GM12878 (cell line): ENCODE results near the gene ROBO4. TPM values are rescaled to one million over a fixed set of nuclear protein-coding genes. Genes with fewer than 3 reads are reported as not detected.

Experiments used
- ATAC-seq: fragments of 200-7000 bp; cut with Tn5 transposase; 3 replicates; pipeline ENCODE4 v1.9.1; 2020; ENCODE audit warnings: mild to moderate bottlenecking, moderate library complexity
- BruUV-seq: library from RNA; stranded (reverse); fragments of 400-500 nt; replicated peaks from 2 replicates; lab custom pipeline; 2021; lab: Mats Ljungman, UMichigan
- CTCF ChIA-PET: fragments of 300-600 bp; sonication (Branson Sonifier 250); formaldehyde crosslinking; extraction: SDS; loops from one replicate; lab custom pipeline; 2021; ENCODE audit warnings: inconsistent platforms; lab: Yijun Ruan, JAX
- POLR2A ChIA-PET: fragments of 350-600 bp; formaldehyde crosslinking; extraction: SDS; loops from one replicate; lab custom pipeline; 2021; ENCODE audit warnings: inconsistent platforms; lab: Charles Lee
- RAD21 ChIA-PET: fragments of 300-600 bp; sonication (Branson Sonifier 250); formaldehyde crosslinking; loops from one replicate; lab custom pipeline; 2023; ENCODE audit warnings: antibody characterized with exemption; ENCODE audit not compliant: unreplicated experiment; lab: Charles Lee
- SMC1A ChIA-PET: fragments of 300-600 bp; sonication (Branson Sonifier 250); formaldehyde crosslinking; loops from one replicate; lab custom pipeline; 2023; ENCODE audit not compliant: unreplicated experiment, uncharacterized antibody; lab: Charles Lee
- DNase-seq: peaks from one replicate; pipeline ENCODE4 v3.0.0-alpha.2; 2011; ENCODE audit warnings: low read depth, low spot score
- FAIRE-seq: peaks from 3 replicates; lab custom pipeline; 2011; peaks lifted over from hg19 to GRCh38; lab: Jason Lieb, UNC
- H2AFZ ChIP-seq: 2 replicates; pipeline ENCODE4 v1.6.0; 2011; ENCODE audit warnings: low read depth, low read length, control low read depth; ENCODE audit not compliant: control insufficient read depth
- H3K27ac ChIP-seq: 2 replicates; pipeline ENCODE4 v1.5.1; 2011; ENCODE audit warnings: control low read depth; ENCODE audit not compliant: control insufficient read depth, insufficient read depth
- H3K27me3 ChIP-seq, 2 experiments: replicated peaks in 1 of 2; 2 replicates each; pipeline versions ENCODE4 v1.6.0 to v1.6.1; 2011; ENCODE audit warnings: low read length in 1 of 2; ENCODE audit not compliant: control insufficient read depth in 2 of 2, insufficient read depth in 2 of 2
- H3K36me3 ChIP-seq, 2 experiments: 2 replicates each; pipeline ENCODE4 v1.5.1; 2011; ENCODE audit warnings: low read length in 1 of 2; ENCODE audit not compliant: control insufficient read depth in 2 of 2, insufficient read depth in 2 of 2
- H3K4me1 ChIP-seq: 2 replicates; pipeline ENCODE4 v1.6.1; 2011; ENCODE audit warnings: mild to moderate bottlenecking, low read length, moderate library complexity, mixed read lengths; ENCODE audit not compliant: control insufficient read depth, insufficient read depth
- H3K4me2 ChIP-seq: 2 replicates; pipeline ENCODE4 v1.6.0; 2011; ENCODE audit warnings: control low read depth; ENCODE audit not compliant: control insufficient read depth, insufficient read depth
- H3K4me3 ChIP-seq: fragments of 200-600 bp; sonication (generic); 2 replicates; pipeline ENCODE4 v1.5.1; 2016
- H3K79me2 ChIP-seq: 2 replicates; pipeline ENCODE4 v1.6.0; 2011; ENCODE audit warnings: low read length; ENCODE audit not compliant: control insufficient read depth, insufficient read depth
- H3K9ac ChIP-seq: 2 replicates; pipeline ENCODE4 v1.8.0; 2011; ENCODE audit warnings: low read length, control low read depth, mixed read lengths; ENCODE audit not compliant: control insufficient read depth, insufficient read depth
- H3K9me3 ChIP-seq: replicated peaks from 3 replicates; pipeline ENCODE4 v1.5.1; 2011; ENCODE audit warnings: mild to moderate bottlenecking, low read length; ENCODE audit not compliant: control insufficient read depth, insufficient read depth
- H4K20me1 ChIP-seq: 2 replicates; pipeline ENCODE4 v1.6.0; 2011; ENCODE audit not compliant: control insufficient read depth, insufficient read depth
- CBX5 ChIP-seq: sonication (generic); IDR thresholded peaks from 2 replicates; pipeline ENCODE4 v1.6.1; 2016; ENCODE audit warnings: low read depth, moderate library complexity, mild to moderate bottlenecking, inconsistent platforms
- HSF1 ChIP-seq: fragments of 150-350 bp; IDR thresholded peaks from 2 replicates; pipeline ENCODE4 v1.6.1; 2014; ENCODE audit warnings: mild to moderate bottlenecking, low read depth, low read length
- IKZF2 ChIP-seq, 2 experiments: fragments of 450-650 bp; IDR thresholded peaks; 2 replicates each; pipeline ENCODE4 v1.6.1; 2017; ENCODE audit warnings: mild to moderate bottlenecking in 2 of 2, moderate library complexity in 2 of 2
- LARP7 ChIP-seq: fragments of 450-650 bp; IDR thresholded peaks from 2 replicates; pipeline ENCODE4 v1.6.1; 2017; ENCODE audit warnings: mild to moderate bottlenecking
- NFXL1 ChIP-seq: fragments of 450-650 bp; IDR thresholded peaks from 2 replicates; pipeline ENCODE4 v1.6.1; 2017; ENCODE audit warnings: antibody characterized with exemption, mild to moderate bottlenecking, borderline replicate concordance
- NR2C2 ChIP-seq: IDR thresholded peaks from 2 replicates; pipeline ENCODE4 v1.6.1; 2011; ENCODE audit warnings: borderline replicate concordance, low read depth; ENCODE audit not compliant: control insufficient read depth, insufficient read length
- RAD21 ChIP-seq: IDR thresholded peaks from 2 replicates; pipeline ENCODE4 v1.6.1; 2011; ENCODE audit warnings: mild to moderate bottlenecking, low read depth, low read length, moderate library complexity; ENCODE audit not compliant: insufficient read depth
- RBBP5 ChIP-seq: fragments of 200-600 bp; sonication (generic); conservative IDR thresholded peaks from 2 replicates; pipeline ENCODE4 v1.6.1; 2016
- RELA ChIP-seq: fragments of 450-650 bp; IDR thresholded peaks from 2 replicates; pipeline ENCODE4 v1.8.0; 2014; ENCODE audit warnings: borderline replicate concordance; ENCODE audit not compliant: partially characterized antibody
- RELB ChIP-seq: fragments of 450-650 bp; IDR thresholded peaks from 2 replicates; pipeline ENCODE4 v1.6.1; 2017; ENCODE audit warnings: low read depth, mild to moderate bottlenecking, moderate library complexity
- SMARCA5 ChIP-seq: fragments of 450-650 bp; IDR thresholded peaks from 2 replicates; pipeline ENCODE4 v1.6.1; 2017; ENCODE audit warnings: mild to moderate bottlenecking
- SMC3 ChIP-seq: IDR thresholded peaks from 2 replicates; pipeline ENCODE4 v1.6.1; 2011; ENCODE audit warnings: low read length, improper control_type of control experiment, borderline replicate concordance
- SP1 ChIP-seq: IDR thresholded peaks from one replicate; pipeline ENCODE4 v1.6.1; 2011; ENCODE audit warnings: low read depth, low read length
- STAT1 ChIP-seq: fragments of 450-650 bp; conservative IDR thresholded peaks from 2 replicates; pipeline ENCODE4 v1.6.1; 2014; ENCODE audit warnings: antibody characterized with exemption, mild to moderate bottlenecking
- STAT3 ChIP-seq: IDR thresholded peaks from 2 replicates; pipeline ENCODE4 v1.6.1; 2011; ENCODE audit warnings: low read depth, low read length, improper control_type of control experiment
- TARDBP ChIP-seq: IDR thresholded peaks from 2 replicates; pipeline ENCODE4 v1.6.1; 2016; ENCODE audit warnings: borderline replicate concordance
- TBL1XR1 ChIP-seq: IDR thresholded peaks from 2 replicates; pipeline ENCODE4 v1.6.1; 2012; ENCODE audit warnings: low read depth, low read length, improper control_type of control experiment
- WGBS: methylation state at CpG from one replicate; pipeline ENCODE4 v1.1.6; 2016; ENCODE audit warnings: low lambda C conversion rate; ENCODE audit not compliant: insufficient replicate concordance, insufficient coverage; ENCODE audit errors: missing lambda C conversion rate; 5-methylcytosine and 5-hydroxymethylcytosine counted together
- in situ Hi-C: fragments of 300-500 bp; cut with MboI; formaldehyde crosslinking; loops from 9 replicates; pipeline ENCODE4 v1.14.3; 2018; ENCODE audit warnings: mixed read lengths
- intact Hi-C: fragments of 100-400 bp; cut with micrococcal nuclease; formaldehyde crosslinking; loops from one replicate; pipeline ENCODE4 v1.14.2; 2022; ENCODE audit not compliant: unreplicated experiment
- polyA plus RNA-seq, 11 experiments: library from polyadenylated mRNA; depleted of rRNA in 4 of 11; unstranded in 6 of 11; stranded (reverse) in 5 of 11; fragments of >200 nt; fragmentation: Nextera tagmentation in 4 of 11; fragmentation: Illumina TruSeq in 1 of 11; extraction: Ambion mirVana in 4 of 11; extraction: Trizol in 1 of 11; gene quantifications; 1 replicate in 1 of 11; 2 replicates in 10 of 11; pipeline versions ENCODE4 v1.2.1 to v1.2.3, GENCODE V29; 2011 to 2016; ENCODE audit warnings: inconsistent platforms in 2 of 11, missing spikeins in 2 of 11, low read depth in 1 of 11
- total RNA-seq, 4 experiments: library from RNA; depleted of rRNA in 3 of 4; stranded (reverse); fragments of >200 nt in 3 of 4; fragmentation: Illumina TruSeq in 1 of 4; extraction: Trizol in 1 of 4; gene quantifications; 2 replicates each; pipeline versions ENCODE4 v1.2.1 to v1.2.3, GENCODE V29; 2013 to 2021
- TF ChIP-seq, protein P1 (sequence below): IDR thresholded peaks from 2 replicates; pipeline ENCODE4 v1.6.1; 2011; ENCODE audit warnings: borderline replicate concordance, low read depth, mild to moderate bottlenecking, moderate library complexity, mixed read lengths, low read length; ENCODE audit not compliant: insufficient read depth; ENCODE audit errors: extremely low read length

ROBO4 gene
- total and polyA plus RNA-seq, 10 of the 15 experiments (the other 5 are each of a cell fraction or from before 2014, with no cell fraction given), result not detected

GRCh38 chr11:124861670-124862069 is 36.0 kb downstream of the ROBO4 start:
- peaks cover 17 to 21% of the 10 kb centered on the region in 2 experiments for H3K27me3 ChIP-seq

GRCh38 chr11:124859171-124859570 is 38.5 kb downstream of the ROBO4 start:
- ChIA-PET POLR2A (no interaction called here), RAD21 (no interaction called here), CTCF (interaction anchor here (0.9 to 2.5 kb wide), 2 partner anchors 279 to 281 kb away, joined by 3 to 7 read pairs; no protein-coding TSS in a partner anchor), SMC1A (no interaction called here)
- intact Hi-C loops, result no loop called here
- no peak overlapping the region for H3K9ac ChIP-seq
- FAIRE-seq, result no peak
- no TSS peak for BruUV-seq
- no peaks in the 10 kb centered on the region for H3K9me3 ChIP-seq
- ATAC-seq, result no peak
- no peaks in the 10 kb centered on the region for H3K36me3 ChIP-seq
- no peak overlapping the region for H2AFZ ChIP-seq
- H3K4me2 ChIP-seq, result no peak overlapping the region
- 49% methylated on average over 2 of the region's 2 CpGs for WGBS
- DNase-seq, result no peak
- H3K4me1 ChIP-seq, result no peaks in the 10 kb centered on the region
- peaks cover 3 to 9% of the 10 kb centered on the region in 2 experiments for H3K27me3 ChIP-seq
- H3K79me2 ChIP-seq, result no peaks in the 10 kb centered on the region
- in situ Hi-C loops, result no loop called here
- TF ChIP-seq RELB (no peak), LARP7 (no peak), STAT1 (no peak), STAT3 (no peak), HSF1 (no peak), TARDBP (no peak)
- no peak overlapping the region for H3K27ac ChIP-seq
- H3K4me3 ChIP-seq, result no peak overlapping the region
- H4K20me1 ChIP-seq, result no peaks in the 10 kb centered on the region

More at GRCh38 chr11:124861670-124862069, 36.0 kb downstream of the ROBO4 start:
- no peak for TF ChIP-seq NR2C2
- no peak for TF ChIP-seq RELA
- TF ChIP-seq NFXL1, result no peak
- TF ChIP-seq CBX5, result no peak
- TF ChIP-seq SMARCA5, result no peak
- no peak for TF ChIP-seq SMC3
- TF ChIP-seq, protein P1, sequence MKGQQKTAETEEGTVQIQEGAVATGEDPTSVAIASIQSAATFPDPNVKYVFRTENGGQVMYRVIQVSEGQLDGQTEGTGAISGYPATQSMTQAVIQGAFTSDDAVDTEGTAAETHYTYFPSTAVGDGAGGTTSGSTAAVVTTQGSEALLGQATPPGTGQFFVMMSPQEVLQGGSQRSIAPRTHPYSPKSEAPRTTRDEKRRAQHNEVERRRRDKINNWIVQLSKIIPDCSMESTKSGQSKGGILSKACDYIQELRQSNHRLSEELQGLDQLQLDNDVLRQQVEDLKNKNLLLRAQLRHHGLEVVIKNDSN, result no peak
- TF ChIP-seq IKZF2 (IDR thresholded peaks at IDR 0.05), result no peak
- TF ChIP-seq RBBP5, result no peak
- no peak for TF ChIP-seq TBL1XR1
- no peak for TF ChIP-seq SP1
- no peak for TF ChIP-seq RAD21
- ATAC-seq (no peak), DNase-seq (no peak), FAIRE-seq (no peak)
- H3K36me3 ChIP-seq, result no peaks in the 10 kb centered on the region
- H3K4me2 ChIP-seq, result no peak overlapping the region
- no peak overlapping the region for H2AFZ ChIP-seq
- in situ Hi-C loops, result no loop called here
- ChIA-PET CTCF (no interaction called here), SMC1A (no interaction called here), RAD21 (no interaction called here), POLR2A (no interaction called here)
- H3K79me2 ChIP-seq, result no peaks in the 10 kb centered on the region
- H3K9me3 ChIP-seq, result no peaks in the 10 kb centered on the region
- no peaks in the 10 kb centered on the region for H3K4me1 ChIP-seq
- WGBS, result 2% methylated on average over 4 of the region's 4 CpGs
- H3K4me3 ChIP-seq, result no peak overlapping the region
- H4K20me1 ChIP-seq, result no peaks in the 10 kb centered on the region
- no TSS peak for BruUV-seq
- H3K27ac ChIP-seq, result no peak overlapping the region
- intact Hi-C loops, result no loop called here
- no peak overlapping the region for H3K9ac ChIP-seq
